ENCODE results near the gene CD8B2. TPM values are rescaled to one million over a fixed set of nuclear protein-coding genes. Genes with fewer than 3 reads are reported as not detected.
A peak's percentile ranks its signal among the peaks of the same experiment; 100 is the strongest.
"Not testable (repeated sequence)": the region's sequence is repeated elsewhere in the genome, so short reads cannot be mapped to it uniquely, and the experiment has no call there.

The CD8B2 gene
- total RNA-seq, 2 donors from 2014 or later, result 0.62 to 1.1 TPM

- Mint-ChIP-seq H3K9me3 (peaks cover 0 to 3% of the 10 kb centered on the region in 2 donors), H3K27me3 (ENCODE audit: low read depth) (peaks cover 6% of the 10 kb centered on the region), H3K27ac (no peak overlapping the region), H3K4me3 (no peak overlapping the region), H3K36me3 (ENCODE audit: insufficient read depth in 2 of 2) (no peaks in the 10 kb centered on the region), H3K4me1 (ENCODE audit: low read depth) (peaks cover 47% of the 10 kb centered on the region)
- ATAC-seq (replicated peaks in 1 of 2), result no peak
- no peak for DNase-seq
Observed at GRCh38 chr2:106562268-106563186, 75.4 kb downstream of the CD8B2 start.

GRCh38 chr2:106563195-106563594 is 76.0 kb downstream of the CD8B2 start:
- Mint-ChIP-seq H3K36me3 (ENCODE audit: insufficient read depth in 2 of 2) (no peaks in the 10 kb centered on the region), H3K27me3 (ENCODE audit: low read depth) (peaks cover 6% of the 10 kb centered on the region), H3K4me1 (ENCODE audit: low read depth) (peaks cover 47% of the 10 kb centered on the region), H3K27ac (no peak overlapping the region), H3K4me3 (no peak overlapping the region), H3K9me3 (peaks cover 0 to 3% of the 10 kb centered on the region in 2 donors)
- no peak for DNase-seq
- ATAC-seq (replicated peaks in 1 of 2), result no peak

- H3K4me3 Mint-ChIP-seq, result peak overlapping the region; percentile 14 to 63
- H3K27me3 Mint-ChIP-seq (ENCODE audit: low read depth), result peaks cover 12% of the 10 kb centered on the region
- peak overlapping the region; percentile 10 for H3K27ac Mint-ChIP-seq
- peaks cover 47% of the 10 kb centered on the region for H3K4me1 Mint-ChIP-seq (ENCODE audit: low read depth)
- ATAC-seq (replicated peaks in 1 of 2) (peak; percentile 68 to 74), DNase-seq (no peak)
- H3K9me3 Mint-ChIP-seq, result peaks cover 0 to 3% of the 10 kb centered on the region in 2 donors
- H3K36me3 Mint-ChIP-seq (ENCODE audit: insufficient read depth in 2 of 2), result no peaks in the 10 kb centered on the region
Observed at GRCh38 chr2:106565599-106565998, 78.4 kb downstream of the CD8B2 start.

GRCh38 chr2:106566050-106566449 is 78.9 kb downstream of the CD8B2 start:
- ATAC-seq (replicated peaks in 1 of 2) (peak; percentile 95 to 96), DNase-seq (peak; percentile 45 to 64)
- H3K4me3 Mint-ChIP-seq, result peak overlapping the region; percentile 14 to 63

GRCh38 chr2:106566484-106566883 is 79.3 kb downstream of the CD8B2 start:
- H3K27ac Mint-ChIP-seq; H3K36me3 Mint-ChIP-seq (ENCODE audit: insufficient read depth in 2 of 2); DNase-seq; H3K9me3 Mint-ChIP-seq; ATAC-seq (replicated peaks in 1 of 2): not testable (repeated sequence)
- H3K4me3 Mint-ChIP-seq, result peak overlapping the region in 1 of 2 donors; percentile 14
- peaks cover 47% of the 10 kb centered on the region for H3K4me1 Mint-ChIP-seq (ENCODE audit: low read depth)
- peaks cover 21% of the 10 kb centered on the region for H3K27me3 Mint-ChIP-seq (ENCODE audit: low read depth)

More at GRCh38 chr2:106566050-106566449, 78.9 kb downstream of the CD8B2 start:
- Mint-ChIP-seq H3K27me3 (ENCODE audit: low read depth) (peaks cover 16% of the 10 kb centered on the region), H3K36me3 (ENCODE audit: insufficient read depth in 2 of 2) (no peaks in the 10 kb centered on the region), H3K9me3 (peaks cover 0 to 3% of the 10 kb centered on the region in 2 donors), H3K27ac (peak overlapping the region; percentile 10), H3K4me1 (ENCODE audit: low read depth) (peaks cover 47% of the 10 kb centered on the region)

- ATAC-seq (replicated peaks in 1 of 2), result no peak
- Mint-ChIP-seq H3K4me3 (no peak overlapping the region), H3K4me1 (ENCODE audit: low read depth) (peaks cover 23% of the 10 kb centered on the region), H3K36me3 (ENCODE audit: insufficient read depth in 2 of 2) (no peaks in the 10 kb centered on the region), H3K27me3 (ENCODE audit: low read depth) (peaks cover 19% of the 10 kb centered on the region), H3K9me3 (peaks cover 0 to 3% of the 10 kb centered on the region in 2 donors), H3K27ac (no peak overlapping the region)
- DNase-seq, result no peak
Observed at GRCh38 chr2:106570316-106570715, 83.2 kb downstream of the CD8B2 start.

Other genes with a start within 250 kb of the CD8B2 start
- gene RGPD3, start 19.0 kb upstream of the CD8B2 start, total RNA-seq, result under 1 TPM; 0.24 to 0.25 TPM